C1 segment of cervical spinal cord (tissue), 14 donors: ENCODE measurements around the gene FOXK1.
A peak's percentile ranks its signal among the peaks of the same experiment; 100 is the strongest.
"Not testable (repeated sequence)": the region's sequence is repeated elsewhere in the genome, so short reads cannot be mapped to it uniquely, and the experiment has no call there.

Source experiments
- DNase-seq, 14 donors: peaks; one replicate each; lab custom pipeline; 2025; lab: John Stamatoyannopoulos, UW

Gene FOXK1

DNA sequence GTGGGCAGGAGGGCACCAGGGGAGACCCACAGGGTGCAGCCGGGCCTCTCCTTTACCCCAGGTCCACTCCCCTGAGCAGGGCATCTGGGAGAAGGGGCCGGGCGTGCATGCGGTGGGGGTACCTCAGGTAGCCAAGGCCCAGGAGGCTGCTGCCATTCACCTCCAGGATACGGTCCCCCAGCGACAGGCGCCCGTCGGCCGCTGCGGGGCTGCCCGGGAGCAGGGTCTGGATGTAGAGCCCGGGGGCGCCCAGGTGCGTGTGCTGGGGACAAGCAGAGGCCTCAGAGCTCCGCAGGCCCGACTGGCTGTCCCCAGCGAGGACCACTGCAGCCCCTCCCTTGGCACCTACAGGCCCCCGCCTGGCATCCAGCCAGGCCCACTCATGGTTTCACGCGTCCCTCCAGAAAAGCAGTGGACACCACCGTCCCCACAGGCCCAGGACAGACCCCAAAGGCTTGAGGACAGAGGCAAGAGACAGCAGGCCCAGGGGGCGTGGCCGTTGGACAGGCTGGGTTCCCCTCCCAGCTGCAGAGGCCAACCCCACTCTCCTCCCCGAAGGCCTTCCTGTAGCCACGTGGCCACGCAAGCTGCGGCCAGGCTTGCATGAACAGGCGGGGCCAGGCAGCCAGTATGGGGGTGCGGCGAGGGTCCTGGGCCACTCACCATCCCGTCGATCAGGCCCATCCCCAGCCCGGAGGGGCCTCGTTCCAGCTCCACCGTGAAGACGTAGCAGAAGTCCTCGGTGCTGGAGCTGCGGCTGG is 117.6 kb downstream of the FOXK1 start:
- DNase-seq = no peak

DNA sequence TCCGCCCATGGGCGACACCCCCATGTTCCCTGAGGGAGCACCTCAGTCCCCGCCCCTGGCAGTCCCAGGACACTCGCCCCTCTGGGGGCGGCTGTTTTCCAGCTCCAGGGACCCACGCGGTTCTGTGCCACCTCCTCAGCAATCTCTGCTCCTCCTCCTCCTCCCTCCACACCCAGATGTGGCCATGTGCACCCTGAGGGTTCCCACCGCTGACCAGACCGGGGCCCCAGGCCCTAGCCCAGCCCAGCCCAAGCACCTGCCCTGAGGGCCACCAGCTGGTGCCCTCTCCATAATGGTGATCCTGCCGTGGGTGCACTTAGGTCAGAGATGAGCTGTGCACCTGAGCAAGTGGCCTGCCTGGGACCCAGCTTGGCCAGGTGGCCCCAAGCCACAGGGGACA is 118.4 kb downstream of the FOXK1 start:
- DNase-seq = no peak

DNA sequence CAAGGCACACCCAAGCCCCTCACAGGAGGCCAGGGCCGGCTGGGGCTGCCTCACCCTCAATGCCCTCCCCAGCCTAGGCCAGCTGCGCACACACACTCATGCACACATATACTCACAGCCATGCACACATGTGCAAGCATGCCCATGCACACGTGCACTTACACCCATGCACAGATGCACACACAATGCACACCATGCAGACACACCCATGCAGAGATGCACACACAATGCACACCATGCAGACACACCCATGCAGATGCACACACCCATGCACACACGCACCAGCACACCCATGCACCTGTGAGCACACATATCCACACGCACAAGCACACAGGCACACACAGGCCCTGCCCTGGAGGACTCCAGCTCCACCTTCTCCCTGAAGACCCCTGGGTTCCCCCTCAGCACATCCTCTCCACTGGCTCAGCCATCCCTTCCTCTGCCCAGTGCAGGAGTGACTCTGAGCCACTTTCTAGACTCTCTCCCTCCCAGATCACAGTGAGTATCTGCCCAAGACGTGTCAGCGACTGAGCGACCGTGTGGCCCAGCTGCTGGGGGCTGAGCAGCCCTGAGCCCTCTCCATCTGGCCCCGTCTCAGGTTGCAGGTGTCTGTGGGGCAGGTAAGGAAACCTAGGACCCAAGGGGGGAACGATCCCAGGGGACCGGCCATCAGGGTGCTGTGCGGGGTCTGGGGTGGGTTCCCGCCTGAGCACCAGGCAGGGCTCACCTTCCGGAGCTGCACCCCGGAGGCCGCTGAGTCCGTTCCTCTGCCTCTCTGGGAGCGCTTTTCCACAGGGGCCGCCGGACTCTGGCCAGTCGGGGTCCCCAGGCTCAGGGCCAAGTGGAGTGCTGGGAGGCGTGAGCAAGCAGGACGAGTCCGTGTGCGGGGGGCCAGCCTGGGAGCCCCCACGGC is 119.1 kb downstream of the FOXK1 start:
- no peak for DNase-seq

DNA sequence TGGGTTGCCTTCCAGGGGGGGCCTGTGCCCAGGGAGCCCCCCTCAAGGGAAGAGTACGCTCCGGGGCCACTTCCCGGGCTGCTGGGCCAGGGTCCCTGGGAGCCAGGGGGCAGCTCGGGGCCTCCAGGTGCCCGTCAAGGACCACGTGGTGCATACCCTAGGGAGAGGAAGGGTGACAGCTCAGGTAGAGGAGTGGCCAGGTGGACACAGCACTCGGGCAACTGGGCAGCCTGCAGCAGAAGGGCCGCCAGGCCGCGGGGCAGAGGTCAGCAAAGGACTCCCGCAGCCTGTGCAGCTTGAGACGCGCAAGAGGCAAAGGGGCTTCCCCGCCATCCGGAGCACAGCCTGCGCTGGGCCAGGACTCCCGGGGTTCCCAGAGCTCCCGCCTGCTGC is 119.7 kb downstream of the FOXK1 start:
- no peak for DNase-seq

DNA sequence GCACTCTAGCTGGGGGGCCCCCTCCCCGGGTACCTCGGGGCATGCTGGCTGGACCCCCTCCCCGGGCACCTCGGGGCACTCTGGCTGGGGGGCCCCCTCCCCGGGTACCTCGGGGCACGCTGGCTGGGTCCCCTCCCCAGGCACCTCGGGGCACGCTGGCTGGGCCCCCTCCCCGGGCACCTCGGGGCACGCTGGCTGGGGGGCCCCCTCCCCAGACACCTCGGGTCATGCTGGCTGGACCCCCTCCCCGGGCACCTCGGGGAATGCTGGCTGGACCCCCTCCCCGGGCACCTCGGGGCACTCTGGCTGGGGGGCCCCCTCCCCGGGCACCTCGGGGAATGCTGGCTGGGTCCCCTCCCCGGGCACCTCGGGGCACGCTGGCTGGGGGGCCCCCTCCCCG is 120.5 kb downstream of the FOXK1 start:
- not testable (repeated sequence) for DNase-seq

DNA sequence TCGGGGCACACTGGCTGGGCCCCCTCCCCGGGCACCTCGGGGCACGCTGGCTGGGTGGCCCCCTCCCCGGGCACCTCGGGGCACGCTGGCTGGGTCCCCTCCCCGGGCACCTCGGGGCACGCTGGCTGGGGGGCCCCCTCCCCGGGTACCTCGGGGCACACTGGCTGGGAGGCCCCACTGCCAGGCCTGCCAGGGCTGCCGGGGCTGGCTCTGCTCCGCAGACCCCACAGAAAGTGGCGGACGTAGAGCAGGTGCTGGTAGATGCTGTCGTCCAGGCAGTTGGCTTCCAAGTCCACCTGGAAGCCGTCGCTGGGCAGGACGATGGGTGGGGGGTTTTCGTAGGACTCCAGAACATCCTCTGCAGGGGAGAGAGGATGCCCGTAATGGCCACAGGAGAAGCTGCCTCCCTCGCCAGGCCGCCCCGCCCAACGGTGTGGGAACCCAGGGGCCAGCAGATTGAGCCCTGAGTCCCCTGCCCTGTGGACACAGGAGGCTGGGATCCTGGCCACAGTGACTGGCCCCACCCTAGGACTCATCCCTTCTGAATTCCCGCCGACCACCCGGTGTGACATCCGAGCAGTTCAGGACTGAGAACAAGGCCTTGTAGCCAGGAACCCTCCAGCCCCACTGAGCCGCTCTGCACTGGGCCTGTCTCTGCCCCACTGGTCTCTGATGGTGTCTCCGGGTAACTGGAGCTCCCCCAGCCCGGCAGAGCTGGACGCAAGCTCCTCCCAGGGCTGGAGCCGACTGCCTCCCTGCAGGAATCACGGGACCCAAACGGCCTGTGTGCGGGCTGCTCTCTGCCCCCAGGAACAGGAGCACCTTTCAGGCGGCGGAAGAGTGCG is 121.5 kb downstream of the FOXK1 start:
- DNase-seq = no peak

DNA sequence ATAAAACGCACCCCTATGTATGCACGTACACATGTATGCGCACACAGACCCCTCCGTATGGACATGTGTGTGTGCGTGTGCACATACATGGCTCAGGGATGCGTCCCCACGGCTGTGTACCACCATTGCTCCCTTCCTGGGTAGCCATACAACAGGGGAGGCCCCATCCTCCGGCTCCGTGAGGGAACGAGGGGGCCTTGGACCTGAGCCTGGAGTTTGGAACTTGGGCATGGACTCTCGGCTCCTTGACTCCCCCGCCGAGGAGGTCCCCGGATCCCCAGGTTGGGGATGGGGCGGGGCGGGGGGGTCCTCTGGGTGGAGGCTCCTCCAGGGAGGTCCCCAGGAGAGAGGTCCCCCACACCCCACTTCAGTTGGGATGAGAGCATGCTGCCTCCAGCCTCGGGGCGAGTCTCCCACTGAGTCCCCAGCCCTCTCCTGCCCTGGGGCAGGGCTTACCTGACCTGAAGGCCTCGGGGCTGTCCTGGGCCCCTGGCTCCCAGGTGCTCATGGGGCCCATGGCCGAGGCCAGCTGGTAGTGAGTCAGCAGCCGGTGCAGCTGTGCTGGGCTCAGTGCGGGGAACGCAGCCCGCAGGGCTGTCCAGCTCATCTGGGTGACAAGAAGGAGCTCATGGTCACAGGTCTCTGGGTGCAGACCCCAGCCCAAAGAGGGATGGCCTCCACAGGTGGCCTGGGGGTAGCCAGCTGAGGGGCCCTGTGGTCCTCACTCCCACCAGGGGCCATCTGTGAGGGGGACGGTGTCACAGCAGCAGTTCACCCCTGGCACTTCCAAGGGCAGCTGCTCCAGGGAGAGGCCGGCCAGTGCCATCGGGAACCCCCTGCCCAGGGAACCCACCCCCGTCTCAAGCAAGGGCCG is 123.3 kb downstream of the FOXK1 start:
- DNase-seq = no peak

DNA sequence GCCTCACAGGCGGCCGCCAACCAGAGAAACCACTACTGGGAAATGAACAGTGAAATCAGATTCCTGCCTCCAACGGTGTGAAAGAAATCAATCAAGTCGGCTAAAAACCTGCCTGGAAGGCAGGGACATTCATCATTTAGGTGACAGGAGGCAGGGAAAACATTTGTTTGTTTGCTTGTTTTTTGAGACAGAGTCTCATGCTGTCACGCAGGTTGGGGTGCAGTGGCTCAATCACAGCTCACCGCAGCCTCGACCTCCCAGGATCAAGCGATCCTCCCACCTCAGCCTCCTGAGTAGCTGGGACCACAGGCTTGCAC is 123.8 kb downstream of the FOXK1 start:
- DNase-seq = no peak

DNA sequence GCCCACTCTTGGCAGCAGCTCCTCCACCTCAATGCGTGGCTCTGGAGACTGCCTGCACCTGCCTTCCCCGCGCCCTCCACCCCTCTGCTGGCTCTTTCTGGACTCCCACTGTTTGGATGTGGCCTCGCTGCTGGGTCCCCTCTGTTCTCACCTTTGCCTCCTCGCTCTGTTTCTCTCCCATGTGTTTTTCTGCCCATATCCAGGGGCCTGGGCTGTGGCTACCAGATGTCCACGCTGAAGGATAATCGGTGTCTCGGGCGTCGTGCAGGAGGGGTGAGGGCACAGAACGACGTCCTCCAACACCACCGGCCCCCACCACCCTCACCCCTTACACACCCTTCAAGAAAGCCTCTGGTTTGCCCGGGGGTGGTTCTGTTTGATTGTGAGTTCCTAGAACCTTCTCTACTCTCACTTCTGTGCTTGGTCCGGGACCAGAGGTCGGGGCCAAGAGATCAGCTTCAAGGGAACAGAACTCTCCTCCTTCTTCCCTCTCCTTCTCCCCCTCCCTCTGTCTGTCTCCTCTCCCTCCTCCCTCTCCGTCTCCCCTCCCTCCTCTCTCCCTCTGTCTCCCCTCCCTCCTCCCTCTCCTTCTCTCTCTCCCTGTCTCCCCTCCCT is 125.0 kb downstream of the FOXK1 start:
- DNase-seq = no peak

DNA sequence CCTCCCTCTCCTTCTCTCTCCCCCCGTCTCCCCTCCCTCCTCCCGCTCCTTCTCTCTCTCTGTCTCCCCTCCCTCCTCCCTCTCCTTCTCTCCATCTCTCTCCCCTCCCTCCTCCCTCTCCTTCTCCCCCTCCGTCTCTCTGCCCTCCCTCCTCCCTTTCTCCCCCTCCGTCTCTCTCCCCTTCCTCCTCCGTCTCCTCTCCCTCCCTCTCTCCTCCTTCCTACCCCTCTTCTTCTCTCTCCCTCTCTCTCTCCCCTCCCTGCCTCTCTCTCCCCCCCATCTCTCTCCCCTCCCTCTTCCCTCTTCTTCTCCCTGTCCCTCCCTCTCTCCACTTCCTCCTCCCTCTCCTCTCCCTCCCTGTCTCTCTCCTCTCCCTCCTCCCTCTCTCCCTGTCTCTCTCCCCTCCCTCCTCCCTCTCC is 125.5 kb downstream of the FOXK1 start:
- DNase-seq = no peak

DNA sequence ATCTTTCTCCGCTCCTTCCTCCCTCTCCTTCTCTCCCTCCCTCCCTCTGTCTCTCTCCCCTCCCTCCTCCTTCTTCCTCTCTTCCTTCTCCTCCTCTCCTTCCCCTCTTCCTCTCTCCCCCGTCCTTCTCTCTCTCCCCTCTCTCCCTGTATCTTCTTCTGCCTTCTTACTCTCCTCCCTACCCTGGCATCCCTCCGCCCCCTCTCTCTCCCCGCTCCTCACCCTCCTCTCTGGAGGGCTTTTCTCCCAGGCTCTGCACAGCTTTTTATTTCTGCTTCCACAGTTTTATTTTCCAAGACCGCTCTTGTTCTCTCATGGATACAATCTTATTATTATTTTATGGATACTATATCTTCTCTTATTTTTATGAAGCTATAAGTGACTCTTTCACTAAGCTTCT is 125.9 kb downstream of the FOXK1 start:
- no peak for DNase-seq

DNA sequence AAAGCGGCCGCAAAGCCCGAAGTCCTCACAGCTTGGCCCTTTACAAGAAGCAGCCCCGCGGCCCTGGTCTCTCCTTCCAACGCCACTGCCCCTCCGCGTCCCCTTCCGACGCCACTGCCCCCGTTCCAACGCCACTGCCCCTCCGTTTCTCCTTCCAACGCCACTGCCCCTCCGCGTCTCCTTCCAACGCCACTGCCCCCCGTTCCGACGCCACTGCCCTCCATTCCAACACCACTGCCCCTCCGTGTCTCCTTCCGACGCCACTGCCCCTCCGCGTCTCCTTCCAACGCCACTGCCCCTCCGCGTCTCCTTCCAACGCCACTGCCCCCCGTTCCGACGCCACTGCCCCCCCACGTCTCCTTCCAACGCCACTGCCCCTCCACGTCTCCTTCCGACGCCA is 126.5 kb downstream of the FOXK1 start:
- no peak for DNase-seq

DNA sequence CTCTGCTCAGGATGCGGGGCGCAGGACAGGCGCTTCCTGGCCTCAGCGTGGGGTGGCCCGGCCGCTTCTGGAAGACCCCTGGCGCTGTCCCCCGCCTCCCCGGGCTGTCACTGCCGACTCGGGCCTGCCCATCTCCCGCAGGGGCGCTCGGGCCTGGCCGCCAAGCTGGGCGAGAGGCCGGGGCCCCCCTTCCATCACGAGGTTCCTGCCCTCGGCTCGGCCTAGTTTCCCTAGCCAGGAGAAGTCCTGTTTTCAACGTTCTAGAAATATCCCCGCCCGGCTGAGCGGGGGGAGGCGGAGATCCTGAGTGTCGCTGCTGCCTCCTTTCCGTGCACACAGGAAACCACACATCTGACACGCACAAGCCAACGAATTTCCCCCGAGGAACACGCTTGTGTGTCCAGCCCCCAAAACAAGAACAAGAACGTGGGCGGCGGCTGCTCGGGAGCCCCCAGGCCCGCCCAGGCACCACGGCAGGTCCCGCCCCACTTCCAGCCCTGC is 127.0 kb downstream of the FOXK1 start:
- DNase-seq = peak in 6 of 14 donors; percentile 11 to 61 (median 40)

DNA sequence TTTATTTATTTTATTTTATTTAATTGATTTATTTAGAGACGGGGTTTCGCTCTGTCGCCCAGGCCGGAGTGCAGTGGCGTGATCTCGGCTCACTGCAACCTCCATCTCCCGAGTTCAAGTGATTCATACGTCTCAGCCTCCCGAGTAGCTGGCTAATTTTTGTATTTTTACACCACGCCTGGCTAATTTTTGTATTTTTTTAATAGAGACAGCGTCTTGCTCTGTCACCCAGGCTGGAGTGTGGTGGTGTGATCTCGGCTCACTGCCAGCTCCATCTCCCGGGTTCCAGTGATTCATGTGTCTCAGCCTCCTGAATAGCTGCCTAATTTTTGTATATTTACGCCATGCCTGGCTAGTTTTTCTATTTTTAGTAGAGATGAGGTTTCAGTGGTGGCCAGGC is 127.6 kb downstream of the FOXK1 start:
- DNase-seq = no peak

DNA sequence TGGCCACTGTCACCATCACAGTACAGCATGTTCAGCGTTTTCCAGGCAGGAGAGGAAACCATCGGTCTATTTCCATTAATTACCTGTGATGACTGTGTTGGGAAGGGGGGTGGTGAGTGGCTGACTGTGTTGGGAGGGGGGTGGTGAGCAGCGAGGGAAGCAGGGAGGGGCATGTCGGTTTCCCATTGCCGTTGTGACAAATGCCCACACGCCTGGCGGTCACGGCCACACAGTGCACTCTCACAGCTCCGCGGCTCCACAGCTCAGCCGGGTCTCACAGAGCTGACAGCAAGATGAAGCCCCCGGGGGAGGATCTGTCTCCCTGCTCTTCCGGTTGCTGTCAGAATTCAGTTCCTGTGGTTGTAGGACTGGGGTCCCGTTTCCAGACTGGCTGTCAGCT is 132.3 kb downstream of the FOXK1 start:
- no peak for DNase-seq

DNA sequence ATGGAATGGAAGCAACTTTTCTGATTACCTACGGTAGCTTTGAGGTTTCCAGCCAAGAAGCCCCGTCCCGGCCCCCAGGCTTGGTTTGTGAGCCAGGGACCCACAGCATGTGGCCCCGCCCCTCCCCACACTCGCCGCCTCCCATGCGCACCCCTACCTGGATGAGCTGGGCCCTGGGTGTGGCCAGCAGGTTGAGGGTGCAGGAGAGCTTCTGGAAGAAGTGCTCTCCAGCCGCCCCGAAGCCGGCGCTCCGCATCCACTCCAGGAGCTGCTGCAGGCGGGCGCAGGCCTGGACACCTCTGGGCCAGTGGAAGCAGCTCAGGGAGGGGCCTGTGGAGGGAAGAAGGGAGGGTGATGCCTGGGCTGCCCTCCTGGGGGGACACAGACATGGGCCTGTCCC is 133.0 kb downstream of the FOXK1 start:
- DNase-seq = no peak

DNA sequence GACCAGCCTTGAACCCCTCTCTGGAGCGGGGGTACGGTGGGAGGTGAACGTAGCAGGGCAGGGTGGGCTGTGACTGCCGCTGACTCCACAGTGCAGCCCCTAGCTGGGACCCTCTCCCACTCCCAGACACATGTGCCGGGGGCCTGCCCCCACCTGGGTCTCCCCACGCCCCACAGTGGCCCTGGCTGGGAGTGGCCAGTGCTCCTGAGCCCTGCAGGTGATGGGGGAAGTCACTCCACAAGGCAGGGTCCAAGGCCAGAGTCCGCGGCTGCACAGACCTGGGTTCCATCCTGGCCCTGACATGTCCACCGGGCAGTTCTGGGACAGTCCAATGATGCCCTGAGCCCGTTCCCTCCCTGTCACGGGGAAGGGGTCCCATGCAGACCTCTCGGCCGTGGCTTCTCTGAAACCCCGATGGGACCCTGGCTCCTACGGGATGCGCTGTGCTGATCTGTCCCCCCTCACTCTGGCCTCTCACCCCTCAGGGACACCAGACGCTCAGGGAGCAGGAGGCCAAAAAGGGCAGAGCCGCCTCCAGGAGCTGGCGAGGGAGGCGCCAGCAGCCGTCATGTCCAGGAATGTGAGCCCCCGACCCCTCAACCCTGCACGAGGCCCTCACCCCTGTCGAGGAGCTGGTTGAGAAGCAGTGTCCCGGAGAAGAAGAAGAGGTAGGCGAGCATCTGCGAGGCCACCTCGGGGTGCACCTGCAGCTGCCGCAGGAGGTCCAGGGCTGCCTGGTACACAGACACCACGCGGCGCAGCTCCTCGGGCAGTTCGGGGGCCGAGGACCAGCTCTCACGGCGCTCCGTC is 133.7 kb downstream of the FOXK1 start:
- no peak for DNase-seq

DNA sequence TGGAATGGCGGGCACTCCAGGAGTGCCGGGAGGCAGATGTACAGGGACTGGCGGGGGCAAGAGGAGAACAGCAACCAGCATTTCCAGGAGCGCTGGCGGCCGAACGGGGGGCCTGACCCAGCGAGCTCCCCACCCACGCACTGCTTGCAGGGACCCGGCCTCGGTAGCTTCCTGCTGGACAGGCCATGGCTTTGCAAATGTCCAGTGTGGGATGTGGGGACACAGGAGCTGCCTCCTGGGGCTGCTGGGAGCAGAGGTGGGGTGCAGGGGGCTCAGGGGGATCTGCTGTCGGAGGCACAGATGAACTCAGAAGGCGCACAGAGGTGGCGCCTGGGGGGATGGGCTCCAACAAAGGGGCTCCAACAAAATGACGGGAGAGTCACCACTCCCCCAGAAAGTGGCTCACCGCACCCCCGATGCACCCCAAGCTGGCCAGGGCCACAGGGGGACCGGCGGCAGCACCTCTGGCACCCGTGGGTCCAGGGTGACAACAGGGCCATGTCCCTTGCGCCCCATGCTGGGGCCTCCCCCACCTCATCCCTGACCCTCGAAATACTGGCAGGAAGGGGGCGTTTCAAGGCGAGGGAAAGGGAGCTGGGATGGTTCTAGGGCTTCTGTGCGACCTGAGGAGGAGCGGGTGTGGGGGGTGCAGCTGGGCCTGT is 134.5 kb downstream of the FOXK1 start:
- no peak for DNase-seq
